ENCODE measurements around the gene MGAT4A. TPM values are rescaled to one million over a fixed set of nuclear protein-coding genes. Genes with fewer than 3 reads are reported as not detected.

Gene MGAT4A
- total and polyA plus RNA-seq, 10 of the 15 experiments (the other 5 are each of a cell fraction or from before 2014, with no cell fraction given) = 4.3 to 23.4 (median 13.6) TPM

- no peaks in the 10 kb centered on the region; a peak in 1 of 4 replicates for H3K36me3 ChIP-seq (ENCODE audit: control insufficient read depth in 2 of 2, insufficient read depth in 2 of 2, low read length in 1 of 2)
Observed at GRCh38 chr2:98676742-98677141, 54.2 kb downstream of the MGAT4A start.

More at GRCh38 chr2:98676742-98677141, 54.2 kb downstream of the MGAT4A start:
- Histone ChIP-seq H3K4me3 (no peak overlapping the region), H3K27ac (ENCODE audit: control insufficient read depth, insufficient read depth) (no peak overlapping the region), H3K4me2 (ENCODE audit: control insufficient read depth, insufficient read depth) (no peak overlapping the region), H3K9ac (ENCODE audit: control insufficient read depth, insufficient read depth, low read length) (no peak overlapping the region), H3K27me3 (replicated peaks in 1 of 2; ENCODE audit: control insufficient read depth in 2 of 2, insufficient read depth in 2 of 2, low read length in 1 of 2) (no peaks in the 10 kb centered on the region), H3K9me3 (replicated peaks; ENCODE audit: control insufficient read depth, insufficient read depth, low read length) (no peaks in the 10 kb centered on the region; the same call in 2 of the 3 replicates), H3K79me2 (ENCODE audit: control insufficient read depth, insufficient read depth, low read length) (no peaks in the 10 kb centered on the region), H3K4me1 (ENCODE audit: control insufficient read depth, insufficient read depth, low read length) (no peaks in the 10 kb centered on the region), H2AFZ (ENCODE audit: control insufficient read depth, low read depth, low read length) (no peak overlapping the region), H4K20me1 (ENCODE audit: control insufficient read depth, insufficient read depth) (no peaks in the 10 kb centered on the region)
- in situ Hi-C loops (cut with MboI) = no loop called here
- DNase-seq (ENCODE audit: low read depth, low spot score) (no peak), FAIRE-seq (peak; percentile 70), ATAC-seq (no peak)
- TF ChIP-seq FOXM1 (IDR thresholded peaks at IDR 0.05; ENCODE audit: low read depth, low read length) = no peak
- TF ChIP-seq ZNF207 (IDR thresholded peaks at IDR 0.05; ENCODE audit: borderline replicate concordance) = no peak
- TF ChIP-seq SRF (IDR thresholded peaks at IDR 0.05; ENCODE audit: low read depth in 2 of 2, low read length in 2 of 2) = no peak
- no peak for TF ChIP-seq ETV6 (conservative IDR thresholded peaks at IDR 0.05 in 1 of 2, IDR thresholded peaks at IDR 0.05 in 1 of 2; ENCODE audit: borderline replicate concordance in 1 of 2, low read depth in 1 of 2)
- TF ChIP-seq SP1 (IDR thresholded peaks at IDR 0.05; ENCODE audit: low read depth, low read length) = no peak
- no peak for TF ChIP-seq ATF7 (IDR thresholded peaks at IDR 0.05; ENCODE audit: low read depth)
- TF ChIP-seq POLR2AphosphoS2 (IDR thresholded peaks at IDR 0.05; ENCODE audit: low read depth, low read length) = no peak
- TF ChIP-seq TARDBP (IDR thresholded peaks at IDR 0.05; ENCODE audit: borderline replicate concordance) = no peak
- no peak for TF ChIP-seq CEBPB (IDR thresholded peaks at IDR 0.05; ENCODE audit: borderline replicate concordance in 1 of 2, low read depth in 2 of 2, low read length in 2 of 2)
- TF ChIP-seq STAT3 (IDR thresholded peaks at IDR 0.05; ENCODE audit: low read depth, low read length) = no peak
- no peak for TF ChIP-seq NFIC (IDR thresholded peaks at IDR 0.05; ENCODE audit: low read depth, low read length)
- TF ChIP-seq BCL11A (IDR thresholded peaks at IDR 0.05; ENCODE audit: low read depth, low read length) = no peak
- TF ChIP-seq BHLHE40 (IDR thresholded peaks at IDR 0.05; ENCODE audit: borderline replicate concordance in 1 of 2, low read depth in 2 of 2, low read length in 1 of 2) = no peak
- no peak for TF ChIP-seq TCF3 (IDR thresholded peaks at IDR 0.05; ENCODE audit: borderline replicate concordance, insufficient read depth, low read depth, low read length)
- TF ChIP-seq MEF2B (IDR thresholded peaks at IDR 0.05; ENCODE audit: partially characterized antibody, poor library complexity, severe bottlenecking) = no peak
- TF ChIP-seq CHD2 (IDR thresholded peaks at IDR 0.05; ENCODE audit: borderline replicate concordance, low read depth, low read length) = no peak
- no peak for TF ChIP-seq JUND (IDR thresholded peaks at IDR 0.05; ENCODE audit: low read depth, low read length)
- no peak for TF ChIP-seq ESRRA (IDR thresholded peaks at IDR 0.05; ENCODE audit: low read length)
- no peak for TF ChIP-seq CBX3 (IDR thresholded peaks at IDR 0.05; ENCODE audit: borderline replicate concordance, low read depth)
- TF ChIP-seq RBBP5 (conservative IDR thresholded peaks at IDR 0.05) = no peak
- intact Hi-C loops (cut with micrococcal nuclease; ENCODE audit: unreplicated experiment) = no loop called here
- RAD21 ChIA-PET (ENCODE audit: unreplicated experiment) = no interaction called here
- BruUV-seq (replicated peaks) = no TSS peak
- CTCF ChIA-PET = no interaction called here
- SMC1A ChIA-PET (ENCODE audit: uncharacterized antibody, unreplicated experiment) = interaction anchor here (1.0 to 2.2 kb wide), 2 partner anchors 15 to 90 kb away, joined by 4 to 5 read pairs; no protein-coding TSS in a partner anchor
- POLR2A ChIA-PET = no interaction called here
- 85% methylated on average over 3 of the region's 3 CpGs for WGBS (ENCODE audit: insufficient coverage, insufficient replicate concordance, low lambda C conversion rate, missing lambda C conversion rate)

Measured in GM12878 (cell line).